NCI-H2196 (cell line): ENCODE data around the gene RIPOR2.
"Not testable (repeated sequence)": the region's sequence is repeated elsewhere in the genome, so short reads cannot be mapped to it uniquely, and the experiment has no call there.

Experiments
- DNase-seq: peaks from one replicate; lab custom pipeline; 2025; ENCODE audit not compliant: unreplicated experiment; lab: John Stamatoyannopoulos, UW

RIPOR2 gene

DNA sequence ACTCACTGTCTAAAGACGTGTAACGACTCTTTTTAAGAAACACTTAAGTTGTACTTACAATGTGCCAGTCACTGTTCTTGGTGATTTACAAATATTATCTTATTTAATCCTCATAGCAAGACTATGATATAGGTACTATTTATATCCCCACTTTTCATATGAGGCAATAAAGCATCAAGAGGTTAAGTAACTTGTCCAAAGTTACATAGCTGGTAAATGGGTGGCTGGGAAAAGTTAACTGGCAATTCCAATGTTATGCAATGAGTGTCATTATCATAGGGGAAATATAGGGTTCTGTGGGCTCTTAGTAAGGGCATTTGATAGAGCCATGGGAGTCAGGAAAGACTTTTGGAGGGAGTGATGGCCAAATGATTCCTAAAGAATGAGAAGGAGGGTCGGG lies 21.4 kb upstream of the RIPOR2 start:
- DNase-seq = no peak

GRCh38 chr6:24953726-24954125 lies 18.0 kb upstream of the RIPOR2 start:
- no peak for DNase-seq

GRCh38 chr6:24951811-24952299 lies 16.1 kb upstream of the RIPOR2 start:
- DNase-seq = no peak

GRCh38 chr6:24950218-24950941 lies 14.6 kb upstream of the RIPOR2 start:
- no peak for DNase-seq

GRCh38 chr6:24949020-24949569 lies 13.3 kb upstream of the RIPOR2 start:
- DNase-seq = no peak

DNA sequence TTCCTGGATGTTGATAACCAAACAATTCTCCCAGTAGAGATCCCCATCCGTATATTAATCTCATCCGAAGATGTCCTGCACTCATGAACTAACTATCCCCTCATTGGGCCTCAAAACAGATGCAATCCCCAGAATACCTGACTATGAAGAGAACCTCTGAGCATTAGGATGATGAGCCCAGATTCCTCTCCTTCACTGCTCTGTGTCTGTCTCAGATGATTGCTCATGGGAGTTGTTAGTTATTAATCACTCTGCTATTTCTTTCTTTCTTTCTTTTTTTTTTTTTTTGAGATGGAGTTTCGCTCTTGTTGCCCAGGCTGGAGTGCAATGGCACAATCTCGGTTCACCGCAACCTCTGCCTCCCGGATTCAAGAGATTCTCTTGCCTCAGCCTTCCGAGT lies 12.5 kb upstream of the RIPOR2 start:
- DNase-seq = not testable (repeated sequence)

DNA sequence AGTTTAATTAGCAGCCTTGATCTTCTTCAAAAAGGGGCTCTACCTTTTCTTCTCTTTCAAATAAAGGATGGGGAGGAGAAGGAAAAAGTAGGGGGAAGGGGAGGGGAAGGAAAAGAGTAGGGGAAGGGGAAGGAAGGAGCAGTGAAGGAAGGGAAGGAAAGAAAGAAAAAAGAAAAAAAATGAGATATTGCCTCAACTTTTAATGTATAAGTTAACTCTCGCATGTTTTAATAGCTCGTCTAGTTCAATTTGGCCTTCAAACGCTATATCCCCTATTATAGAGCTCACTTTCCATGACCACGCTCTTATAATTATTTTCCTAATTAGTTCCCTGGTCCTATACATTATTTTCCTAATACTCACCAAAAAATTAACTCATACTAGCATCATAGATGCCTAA lies 11.9 kb upstream of the RIPOR2 start:
- no peak for DNase-seq

GRCh38 chr6:24945054-24945453 lies 9.3 kb upstream of the RIPOR2 start:
- no peak for DNase-seq

DNA sequence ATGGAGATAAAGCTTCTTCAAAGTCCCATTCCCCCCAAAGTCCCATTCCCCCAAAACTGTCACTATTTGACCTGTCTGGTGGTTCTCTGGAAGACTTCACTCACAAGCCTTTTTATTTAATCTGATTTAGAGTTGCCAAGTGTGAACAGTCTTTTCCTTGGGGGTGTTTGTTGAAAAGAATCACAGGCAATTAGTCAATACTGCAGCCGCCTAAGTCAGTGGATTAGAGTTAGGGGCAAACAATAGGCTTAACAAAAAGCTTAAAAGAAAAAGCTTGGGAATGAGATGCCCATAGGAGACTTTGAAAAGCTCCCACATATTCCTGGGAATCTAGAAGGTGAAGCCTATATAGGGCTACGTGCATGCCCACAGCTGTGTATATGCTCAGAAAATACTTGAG lies 8.0 kb upstream of the RIPOR2 start:
- DNase-seq = no peak

GRCh38 chr6:24940311-24940917 lies 4.7 kb upstream of the RIPOR2 start:
- no peak for DNase-seq

GRCh38 chr6:24936641-24937317 lies 1.0 kb upstream of the RIPOR2 start:
- DNase-seq = no peak

DNA sequence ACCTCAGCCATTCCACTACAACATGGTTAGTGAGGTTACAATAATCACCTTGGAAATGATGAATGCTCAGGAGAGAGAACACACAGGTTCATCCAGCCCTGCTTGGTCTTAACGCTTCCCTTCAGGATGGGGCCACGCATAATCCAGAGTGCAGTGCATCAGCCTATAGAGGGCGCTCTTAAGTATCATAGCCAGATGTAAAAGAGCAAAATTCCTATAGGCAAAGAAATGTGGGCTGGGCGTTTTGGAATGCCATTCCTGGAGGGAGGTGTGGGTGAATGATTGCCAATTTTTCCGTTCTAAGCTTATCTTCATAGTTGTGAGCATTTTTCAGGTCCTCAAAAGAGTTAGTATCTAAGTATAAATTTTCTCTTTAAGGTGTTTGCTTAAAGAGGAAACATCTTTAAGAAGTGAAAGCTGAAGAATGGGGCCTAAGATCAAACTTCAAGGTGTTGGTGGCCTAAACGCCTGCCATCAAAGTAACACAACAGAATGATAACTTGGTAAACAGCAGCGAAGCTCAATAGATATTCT lies 1.8 kb downstream of the RIPOR2 start:
- no peak for DNase-seq

- no peak for DNase-seq
Observed at GRCh38 chr6:24933266-24933665, 2.5 kb downstream of the RIPOR2 start.

- DNase-seq = no peak
Observed at GRCh38 chr6:24932832-24933231, 2.9 kb downstream of the RIPOR2 start.

GRCh38 chr6:24931718-24932691 lies 3.8 kb downstream of the RIPOR2 start:
- no peak for DNase-seq

DNA sequence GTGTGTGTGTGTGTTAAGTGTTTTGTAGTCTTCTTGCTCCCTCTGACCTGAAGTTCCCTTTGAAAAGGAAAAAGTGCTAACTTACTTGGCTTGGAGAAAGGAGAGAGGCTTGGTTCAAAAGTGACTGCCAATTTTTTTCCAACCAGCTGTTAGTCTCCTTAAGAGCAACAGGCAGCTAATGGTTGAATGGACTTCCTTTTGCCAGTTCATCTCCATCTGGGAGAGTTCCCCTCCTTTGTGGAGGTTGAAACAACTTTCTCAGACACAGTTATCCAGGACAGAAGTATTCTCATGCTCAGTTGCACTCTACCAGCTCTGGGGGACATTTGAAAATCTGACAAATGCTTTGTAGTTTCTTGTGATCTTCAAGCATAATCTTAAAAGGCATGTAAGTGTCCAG lies 4.5 kb downstream of the RIPOR2 start:
- no peak for DNase-seq

DNA sequence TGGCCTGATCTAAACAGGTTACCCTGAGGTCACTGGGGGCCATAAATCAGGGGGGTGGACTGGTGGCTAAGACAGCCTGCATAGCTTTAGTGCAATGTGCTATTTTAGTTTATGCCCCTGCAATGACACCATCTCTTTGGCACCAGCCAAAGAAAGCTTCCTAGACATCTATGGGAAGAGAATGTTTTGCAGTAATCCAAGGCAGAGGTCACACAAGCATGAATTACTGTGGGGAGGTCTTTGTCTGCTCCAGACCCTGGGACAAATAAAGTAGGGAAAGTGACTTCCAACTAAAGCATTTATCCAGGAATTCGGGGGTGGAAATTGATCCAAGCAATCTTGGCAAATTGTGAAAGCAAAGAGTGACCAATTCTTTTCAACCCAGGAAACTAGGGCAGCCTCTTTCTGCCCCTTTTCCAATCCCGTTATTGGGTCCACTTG lies 5.3 kb downstream of the RIPOR2 start:
- DNase-seq = no peak

- DNase-seq = no peak
Observed at GRCh38 chr6:24929242-24929641, 6.5 kb downstream of the RIPOR2 start.

DNA sequence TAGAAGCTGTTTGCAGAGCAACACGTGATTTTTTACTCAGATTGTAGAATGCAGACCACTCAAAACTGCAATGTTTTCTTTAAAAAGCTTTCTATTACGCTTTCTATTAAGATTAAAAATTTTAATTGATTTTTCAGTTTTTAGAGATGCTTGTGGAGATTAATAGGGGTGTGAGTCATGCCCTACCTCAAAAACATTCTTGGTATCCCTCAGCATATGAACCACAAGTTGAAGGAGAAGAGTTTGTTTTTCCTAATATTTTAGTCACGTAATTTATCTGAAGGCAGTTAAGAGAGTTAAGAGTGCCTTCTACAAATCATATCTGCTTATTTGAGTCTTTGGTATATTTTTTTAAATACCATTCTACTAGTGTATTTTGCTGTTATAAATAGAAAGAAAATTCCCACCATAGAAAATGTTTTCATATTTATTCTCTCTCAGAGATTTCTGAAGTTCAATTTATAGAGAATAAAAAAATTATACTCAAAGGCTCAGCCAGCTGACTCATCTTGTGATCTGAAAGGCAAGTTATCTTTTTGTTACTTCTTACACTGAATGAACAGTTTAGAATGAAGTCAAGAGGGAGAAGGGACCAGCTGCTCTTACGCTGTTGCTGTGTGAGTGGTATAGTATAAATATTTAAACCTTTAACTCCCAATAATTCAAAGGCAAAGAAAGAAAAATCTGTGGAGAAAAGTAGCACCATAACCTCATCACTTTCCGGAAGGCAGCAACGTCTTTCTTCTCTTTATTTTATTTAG lies 7.6 kb downstream of the RIPOR2 start:
- no peak for DNase-seq
